HG03025 (cell line): ENCODE measurements around the gene LAMA3.

Experiments used
- ATAC-seq: cut with Tn5 transposase; IDR thresholded peaks from one replicate; pipeline ENCODE4 v1.9.1; 2021; ENCODE audit warnings: mild to moderate bottlenecking, moderate library complexity; ENCODE audit not compliant: unreplicated experiment, low FRiP score

Gene LAMA3

GRCh38 chr18:23982155-23983079 is 293.2 kb downstream of the LAMA3 start:
- ATAC-seq, result no peak

GRCh38 chr18:23983112-23983511 is 293.9 kb downstream of the LAMA3 start:
- ATAC-seq, result no peak

- no peak for ATAC-seq
Measured at GRCh38 chr18:23986600-23987359, 297.5 kb downstream of the LAMA3 start.

- ATAC-seq, result no peak
Measured at GRCh38 chr18:23990474-23991410, 301.5 kb downstream of the LAMA3 start.

GRCh38 chr18:23992089-23992940 is 303.1 kb downstream of the LAMA3 start:
- ATAC-seq, result no peak

GRCh38 chr18:23992941-23993280 is 303.7 kb downstream of the LAMA3 start:
- ATAC-seq, result no peak

- no peak for ATAC-seq
Measured at GRCh38 chr18:23994361-23994902, 305.2 kb downstream of the LAMA3 start.

GRCh38 chr18:23995180-23995579 is 305.9 kb downstream of the LAMA3 start:
- ATAC-seq, result no peak

- ATAC-seq, result no peak
Measured at GRCh38 chr18:23998018-23998417, 308.8 kb downstream of the LAMA3 start.

- no peak for ATAC-seq
Measured at GRCh38 chr18:23998820-23999219, 309.6 kb downstream of the LAMA3 start.

GRCh38 chr18:24000613-24001490 is 311.6 kb downstream of the LAMA3 start:
- ATAC-seq, result no peak

GRCh38 chr18:24002479-24002878 is 313.2 kb downstream of the LAMA3 start:
- no peak for ATAC-seq

- no peak for ATAC-seq
Measured at GRCh38 chr18:24003288-24003687, 314.0 kb downstream of the LAMA3 start.

GRCh38 chr18:24003903-24004640 is 314.8 kb downstream of the LAMA3 start:
- ATAC-seq, result no peak
